Stimulated activated CD4-positive, alpha-beta T cell treated with anti-CD3 and anti-CD28 coated beads, Interleukin-4, amount 100 ng/mL, for 24 hours (primary cell): ENCODE results near the gene LDHA.

Experiments used
- DNase-seq: peaks from one replicate; pipeline ENCODE4 v3.0.0-alpha.2; 2020

LDHA gene

GRCh38 chr11:18394275-18394927 is at the start of gene LDHA:
LDHA (plus strand) TSS chr11:18394563; CDS start chr11:18396843, 2,280 bp downstream.
- DNase-seq: peak; percentile 99

GRCh38 chr11:18347471-18348125 is 46.8 kb upstream of the LDHA start:
- no peak for DNase-seq

GRCh38 chr11:18352581-18352980 is 41.8 kb upstream of the LDHA start:
- no peak for DNase-seq

DNA sequence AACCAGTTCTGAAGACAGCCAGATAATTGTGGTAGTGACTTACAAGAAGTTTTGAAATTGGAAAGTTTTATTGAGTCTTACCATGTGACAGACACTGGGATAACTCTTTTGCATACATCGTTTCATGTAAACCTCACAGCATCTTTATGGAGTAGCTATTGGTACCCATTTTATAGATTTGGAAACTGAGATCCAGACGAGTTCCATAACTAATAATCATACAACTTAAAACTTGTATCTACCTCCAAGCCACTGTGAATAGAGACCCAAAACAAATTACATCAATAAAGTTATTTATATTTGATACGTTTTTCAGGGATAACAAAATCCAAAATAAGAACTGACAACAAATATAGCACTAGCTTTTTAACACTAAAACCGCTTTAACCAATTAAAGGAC is 35.7 kb upstream of the LDHA start:
- no peak for DNase-seq

DNA sequence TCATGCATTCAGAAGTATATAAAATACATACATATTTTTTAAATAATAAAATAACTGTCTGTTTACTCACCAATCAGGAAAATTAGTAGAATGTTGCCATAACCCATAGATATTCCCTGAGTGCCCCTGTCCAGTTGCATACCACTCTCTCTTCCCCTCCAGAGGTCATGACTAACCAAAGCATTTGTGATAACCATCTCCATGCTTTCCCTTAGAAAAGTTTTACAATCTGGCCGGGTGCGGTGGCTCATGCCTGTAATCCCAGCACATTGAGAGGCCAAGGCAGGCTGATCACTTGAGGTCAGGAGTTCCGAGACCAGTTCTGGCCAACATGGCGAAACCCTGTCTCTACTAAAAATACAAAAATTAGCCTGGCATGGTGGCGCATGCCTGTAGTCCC is 33.2 kb upstream of the LDHA start:
- DNase-seq: no peak

GRCh38 chr11:18364495-18365073 is 29.8 kb upstream of the LDHA start:
- DNase-seq: no peak

DNA sequence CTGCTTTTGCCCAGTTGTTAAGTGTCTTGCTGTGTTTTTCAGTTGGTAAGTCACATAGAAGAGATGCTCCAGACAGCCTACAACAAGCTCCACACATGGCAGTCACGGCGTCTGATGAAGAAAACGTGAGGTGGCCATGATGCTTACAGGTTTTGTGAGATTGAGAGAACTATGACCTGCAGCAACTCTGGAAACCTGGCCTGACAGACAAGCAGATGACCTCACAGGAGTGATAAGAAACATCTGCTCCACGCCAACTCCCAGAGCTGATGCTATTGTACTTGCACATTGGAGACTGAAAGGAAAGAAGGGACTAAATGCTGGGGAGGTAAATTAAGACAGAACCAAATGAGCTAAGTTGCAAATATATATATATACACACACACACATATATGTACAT is 28.6 kb upstream of the LDHA start:
- DNase-seq: no peak

GRCh38 chr11:18366286-18366685 is 28.1 kb upstream of the LDHA start:
- no peak for DNase-seq

DNA sequence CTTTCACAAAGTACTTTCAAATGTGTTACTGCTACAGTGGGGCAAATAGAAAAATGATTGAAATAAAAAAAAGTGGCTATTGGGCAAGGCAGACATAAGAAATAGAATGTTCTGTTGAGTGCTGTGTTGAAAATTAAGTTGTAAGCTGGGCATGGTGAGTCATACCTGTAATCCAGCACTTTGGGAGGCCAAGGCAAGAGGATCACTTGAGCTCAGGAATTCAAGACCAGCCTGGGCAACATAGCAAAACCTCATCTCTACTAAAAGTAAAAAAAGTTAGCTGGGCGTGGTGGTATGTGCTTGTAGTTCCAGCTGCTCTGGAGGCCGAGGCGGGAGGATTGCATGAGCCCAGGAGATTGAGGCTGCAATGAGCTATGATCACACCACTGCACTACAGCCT is 26.9 kb upstream of the LDHA start:
- no peak for DNase-seq

- DNase-seq: no peak
Measured at GRCh38 chr11:18368221-18368620, 26.1 kb upstream of the LDHA start.

DNA sequence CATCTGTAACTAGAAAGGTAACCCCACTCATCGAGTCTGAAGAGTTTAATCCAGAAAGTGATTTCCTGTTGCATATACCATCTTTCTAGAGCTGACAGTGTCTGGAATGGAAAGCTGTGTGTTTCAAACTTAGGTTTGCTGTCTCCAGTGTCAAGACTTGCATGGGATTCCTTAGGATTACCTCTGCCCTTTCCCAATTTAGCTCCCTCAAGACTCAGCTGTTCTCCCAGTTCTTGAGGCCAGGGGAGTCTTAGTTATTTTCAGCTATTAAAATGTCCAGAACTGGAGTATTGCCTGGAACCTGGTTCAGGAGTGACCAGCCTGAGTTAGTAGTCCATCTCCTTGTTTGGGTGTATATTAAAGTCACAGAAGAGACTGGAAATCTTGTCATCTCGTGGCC is 25.0 kb upstream of the LDHA start:
- no peak for DNase-seq

DNA sequence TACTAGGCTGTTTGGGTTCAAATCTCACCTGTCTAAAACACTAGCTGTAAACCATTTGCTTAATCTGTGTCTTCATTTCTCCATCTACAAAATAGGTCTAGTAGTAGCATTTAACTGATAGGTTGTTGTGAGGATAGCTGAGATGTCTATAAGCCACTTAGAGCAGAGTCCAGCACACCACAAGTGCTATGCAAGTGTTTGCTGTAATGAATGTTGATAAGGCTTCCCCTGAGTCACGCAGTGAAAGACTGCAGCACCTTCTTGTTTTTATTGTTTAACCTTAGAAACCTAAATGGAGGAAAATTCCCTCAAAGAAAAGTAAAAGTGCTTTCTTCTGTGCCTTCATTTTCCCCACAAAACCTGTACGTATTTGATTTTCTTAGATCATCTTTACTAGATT is 23.1 kb upstream of the LDHA start:
- no peak for DNase-seq

DNA sequence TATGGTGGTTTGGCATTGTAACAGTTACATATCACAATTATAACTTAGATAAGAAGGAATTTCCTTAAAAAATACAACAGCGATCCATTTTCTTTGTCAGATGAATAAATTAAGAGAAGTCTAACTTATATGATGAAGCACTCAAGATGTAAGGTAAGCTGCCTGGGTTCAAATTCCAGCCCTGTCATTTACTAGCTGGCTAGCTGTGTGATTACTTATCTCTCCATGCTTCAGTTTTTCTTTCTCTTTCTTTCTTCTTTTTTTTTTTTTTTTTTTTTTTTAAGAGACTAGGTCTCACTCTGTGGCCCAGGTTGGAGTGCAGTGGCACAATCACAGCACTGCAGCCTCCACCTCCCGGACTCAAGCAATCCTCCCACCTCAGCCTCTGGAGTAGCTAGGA is 22.2 kb upstream of the LDHA start:
- DNase-seq: no peak

DNA sequence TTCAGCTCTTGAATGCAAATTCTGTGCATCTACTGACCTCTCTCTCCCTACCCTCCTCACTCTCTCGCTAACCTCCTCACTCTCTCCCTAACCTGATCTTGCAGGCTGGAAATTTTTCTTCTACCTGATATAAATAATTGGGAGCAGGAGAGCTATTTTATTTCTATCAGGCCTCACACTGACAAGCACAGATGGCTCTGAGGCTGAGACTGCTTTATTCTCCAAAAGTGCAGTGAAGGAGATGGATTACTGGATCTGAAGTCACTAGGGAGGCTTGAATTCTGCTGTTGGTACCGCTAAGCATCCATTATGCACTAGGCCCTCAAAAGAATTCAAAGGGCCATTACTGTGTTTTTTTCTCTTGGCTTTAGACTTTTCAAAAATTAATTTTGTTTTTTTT is 19.4 kb upstream of the LDHA start:
- no peak for DNase-seq

DNA sequence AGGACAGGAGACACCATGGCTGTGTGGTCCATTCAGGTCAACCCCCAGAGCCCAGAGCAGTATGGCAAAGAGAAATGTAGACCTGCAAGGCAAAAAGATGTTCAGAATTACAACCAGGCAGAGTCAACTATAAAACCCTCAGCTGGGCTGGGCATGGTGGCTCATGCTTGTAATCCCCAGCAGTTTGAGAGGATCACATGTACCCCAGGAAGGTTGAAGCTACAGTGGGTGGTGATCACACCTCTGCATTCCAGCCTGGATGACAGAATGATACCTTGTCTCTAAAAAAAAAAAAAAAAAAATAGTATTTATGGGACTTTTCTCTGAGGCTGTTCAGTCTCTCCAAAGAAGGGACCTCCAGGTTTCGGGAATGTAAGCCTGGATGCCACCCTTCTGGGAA is 18.4 kb upstream of the LDHA start:
- DNase-seq: no peak

- DNase-seq: no peak
Measured at GRCh38 chr11:18379201-18379600, 15.2 kb upstream of the LDHA start.

DNA sequence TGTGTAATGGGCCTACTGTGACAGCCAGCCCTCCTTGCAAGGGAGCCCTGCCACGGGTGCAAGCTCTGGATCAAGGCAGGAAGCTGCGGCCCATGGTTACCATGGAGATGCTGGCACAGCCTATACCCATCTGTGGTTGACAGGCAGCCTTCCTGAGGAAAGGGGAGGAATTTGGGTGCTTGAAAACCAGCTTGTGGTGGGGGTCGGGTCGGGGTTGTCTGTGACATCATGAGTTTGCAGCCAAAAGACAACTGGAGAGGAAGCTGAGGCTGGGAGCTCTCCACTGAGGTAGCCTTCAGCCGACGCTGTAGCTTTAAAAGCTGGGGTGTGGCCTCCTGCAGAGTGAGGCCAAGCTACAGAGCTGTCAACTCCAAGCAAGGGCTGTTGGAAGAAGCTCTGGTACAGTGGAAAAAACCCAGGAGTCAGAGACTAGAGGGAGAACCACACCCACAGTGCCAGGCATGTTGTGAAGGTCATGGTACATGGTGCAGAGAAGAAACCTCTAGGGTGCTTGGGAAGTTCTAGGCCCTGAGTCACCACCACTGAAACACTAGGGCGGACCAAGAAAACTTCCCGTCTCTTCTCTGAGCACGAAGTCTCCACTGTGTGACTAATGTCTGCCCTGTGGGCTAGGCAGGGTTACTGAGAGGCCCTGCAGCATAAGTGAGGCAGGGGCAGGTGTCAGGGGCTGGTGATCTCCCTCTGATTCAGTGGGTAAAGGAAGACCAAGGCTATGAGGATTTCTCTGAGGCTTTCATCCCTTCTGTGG is 10.8 kb upstream of the LDHA start:
- DNase-seq: peak; percentile 88

DNA sequence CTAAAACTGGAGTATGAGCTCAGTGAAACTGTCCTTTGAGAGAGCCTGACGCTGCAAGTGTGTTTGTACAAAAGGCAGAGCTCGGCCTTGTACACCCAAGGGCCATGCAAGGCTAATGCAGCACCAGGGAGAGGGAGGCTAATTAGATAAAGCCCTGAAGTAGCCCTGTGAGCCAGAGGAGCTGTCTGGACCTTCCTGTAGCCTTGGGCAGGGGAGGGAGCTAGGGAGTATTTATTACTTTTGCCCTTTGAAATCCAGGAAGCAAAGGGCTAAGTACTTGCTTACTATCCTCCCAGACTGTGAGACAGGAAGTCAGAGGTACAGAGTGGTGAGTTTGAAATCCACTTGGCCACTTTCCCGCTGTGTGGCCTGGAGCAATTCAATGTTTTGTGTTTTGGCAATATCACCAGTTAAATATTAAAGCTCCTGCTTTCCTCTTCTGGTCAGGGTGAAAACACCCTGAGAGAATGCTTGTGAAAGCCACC is 10.2 kb upstream of the LDHA start:
- no peak for DNase-seq

- no peak for DNase-seq
Measured at GRCh38 chr11:18390088-18390487, 4.3 kb upstream of the LDHA start.

DNA sequence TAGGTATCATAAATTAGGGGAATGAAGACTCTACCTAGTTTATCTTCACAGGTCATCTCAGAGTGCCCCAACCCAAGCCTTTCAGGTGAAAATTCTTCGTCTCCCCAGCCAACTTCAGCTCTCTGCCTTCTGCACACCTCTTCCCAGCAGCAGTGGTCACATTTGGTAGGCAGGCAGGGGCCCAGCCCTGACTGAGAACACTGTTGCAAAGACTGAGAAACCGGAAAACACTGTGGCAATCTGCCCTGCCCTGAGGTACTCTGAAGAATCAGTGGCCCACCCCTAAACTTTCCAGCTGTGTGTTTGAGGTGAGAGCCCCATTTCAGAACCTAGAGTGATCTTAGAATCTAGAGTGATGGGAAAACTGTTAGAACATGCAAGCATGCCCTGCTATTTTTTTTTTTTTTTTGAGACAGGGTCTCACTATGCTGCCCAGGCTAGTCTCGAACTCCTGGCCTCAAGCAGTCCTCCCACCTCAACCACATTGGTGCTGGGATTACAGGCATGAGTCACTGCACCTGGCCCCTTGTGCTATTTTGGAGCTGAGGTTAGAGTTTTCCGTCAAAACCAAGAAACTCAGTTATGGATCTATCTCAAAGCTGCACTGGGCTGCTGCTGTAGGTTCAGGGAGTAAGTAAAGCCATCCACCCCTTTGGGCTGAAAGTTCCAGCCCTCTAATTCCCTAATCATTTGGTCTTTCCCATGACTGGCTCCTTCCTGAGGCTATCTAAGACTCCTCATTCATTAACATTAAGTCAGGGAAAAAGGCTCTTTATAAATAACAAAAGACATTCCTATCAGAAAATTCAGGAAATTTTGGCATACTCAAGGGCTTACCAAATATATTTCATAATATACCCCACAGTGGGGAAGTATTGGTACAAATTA is 1.7 kb upstream of the LDHA start:
- no peak for DNase-seq

- peak; percentile 34 for DNase-seq
Measured at GRCh38 chr11:18393581-18394274, 635 bp upstream of the LDHA start.
